Epithelial cell of esophagus (primary cell): ENCODE measurements around the gene GHR.
A peak's percentile ranks its signal among the peaks of the same experiment; 100 is the strongest.

Experiments
- DNase-seq: peaks from one replicate; pipeline ENCODE4 v3.0.0; 2010; ENCODE audit warnings: low read depth
- H3K4me3 ChIP-seq: 2 replicates; pipeline ENCODE4 v1.5.1; 2011; ENCODE audit warnings: mild to moderate bottlenecking, low read length, control low read depth
- TF ChIP-seq, protein P1 (sequence below): IDR thresholded peaks from 2 replicates; pipeline ENCODE4 v1.5.1; 2011; ENCODE audit warnings: low read depth, mild to moderate bottlenecking, low read length, control low read depth, inconsistent platforms; ENCODE audit not compliant: insufficient read depth; ENCODE audit errors: missing control alignments

GHR gene

GRCh38 chr5:42595597-42595996, 172.4 kb downstream of the GHR start:
- no peak overlapping the region for H3K4me3 ChIP-seq
- no peak for DNase-seq
- TF ChIP-seq, protein P1, sequence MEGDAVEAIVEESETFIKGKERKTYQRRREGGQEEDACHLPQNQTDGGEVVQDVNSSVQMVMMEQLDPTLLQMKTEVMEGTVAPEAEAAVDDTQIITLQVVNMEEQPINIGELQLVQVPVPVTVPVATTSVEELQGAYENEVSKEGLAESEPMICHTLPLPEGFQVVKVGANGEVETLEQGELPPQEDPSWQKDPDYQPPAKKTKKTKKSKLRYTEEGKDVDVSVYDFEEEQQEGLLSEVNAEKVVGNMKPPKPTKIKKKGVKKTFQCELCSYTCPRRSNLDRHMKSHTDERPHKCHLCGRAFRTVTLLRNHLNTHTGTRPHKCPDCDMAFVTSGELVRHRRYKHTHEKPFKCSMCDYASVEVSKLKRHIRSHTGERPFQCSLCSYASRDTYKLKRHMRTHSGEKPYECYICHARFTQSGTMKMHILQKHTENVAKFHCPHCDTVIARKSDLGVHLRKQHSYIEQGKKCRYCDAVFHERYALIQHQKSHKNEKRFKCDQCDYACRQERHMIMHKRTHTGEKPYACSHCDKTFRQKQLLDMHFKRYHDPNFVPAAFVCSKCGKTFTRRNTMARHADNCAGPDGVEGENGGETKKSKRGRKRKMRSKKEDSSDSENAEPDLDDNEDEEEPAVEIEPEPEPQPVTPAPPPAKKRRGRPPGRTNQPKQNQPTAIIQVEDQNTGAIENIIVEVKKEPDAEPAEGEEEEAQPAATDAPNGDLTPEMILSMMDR = no peak

- peak; percentile 32 for DNase-seq
- TF ChIP-seq, protein P1 = no peak
These were observed 173.6 kb downstream of the GHR start for GRCh38 chr5:42596817-42597216.

GRCh38 chr5:42597318-42597937, 174.2 kb downstream of the GHR start:
- no peak for DNase-seq
- TF ChIP-seq, protein P1 = no peak
- H3K4me3 ChIP-seq = no peak overlapping the region

More at GRCh38 chr5:42596817-42597216, 173.6 kb downstream of the GHR start:
- no peak overlapping the region for H3K4me3 ChIP-seq

DNA sequence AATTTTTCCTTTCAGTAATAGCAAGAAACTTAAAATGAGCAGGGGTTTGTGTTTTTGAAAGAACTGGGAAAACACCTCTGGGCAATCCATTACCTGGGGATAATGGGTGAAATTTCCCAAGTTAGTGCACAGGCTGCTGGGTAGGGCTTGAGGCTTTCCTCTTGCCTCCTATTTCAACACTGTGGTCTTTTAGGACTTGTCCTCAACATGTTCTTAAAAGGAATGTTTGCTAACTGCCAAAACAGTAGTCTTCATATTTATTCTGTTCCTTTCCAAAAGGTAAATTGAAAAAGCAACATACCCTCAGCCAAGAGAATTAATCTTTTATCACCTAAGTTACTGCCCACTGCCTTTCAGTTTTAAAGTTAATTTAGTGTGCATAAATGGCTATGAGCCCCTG, 175.1 kb downstream of the GHR start:
- peak; percentile 68 for DNase-seq
- H3K4me3 ChIP-seq = no peak overlapping the region
- TF ChIP-seq, protein P1 = no peak

DNA sequence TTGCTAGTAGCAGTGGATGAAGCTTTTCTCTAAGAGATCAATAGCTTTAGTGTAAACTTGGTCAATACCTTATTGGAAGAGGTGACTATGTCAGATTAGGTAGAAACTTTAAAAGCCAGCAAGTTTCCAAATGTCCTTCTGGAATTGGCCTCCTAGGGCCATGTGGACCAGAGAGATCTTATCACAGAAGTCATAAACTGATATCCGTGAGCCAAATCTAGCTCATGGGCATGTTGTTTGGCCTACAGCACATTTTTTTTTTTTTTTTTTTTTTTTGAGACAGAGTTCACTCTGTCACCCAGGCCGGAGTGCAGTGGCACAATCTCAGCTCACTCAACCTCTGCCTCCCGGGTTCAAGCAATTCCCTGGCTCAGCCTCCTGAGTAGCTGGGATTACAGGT, 175.9 kb downstream of the GHR start:
- TF ChIP-seq, protein P1 = no peak
- H3K4me3 ChIP-seq = no peak overlapping the region
- DNase-seq = no peak

- TF ChIP-seq, protein P1 = no peak
- no peak overlapping the region for H3K4me3 ChIP-seq
- DNase-seq = no peak
These were observed 177.2 kb downstream of the GHR start for GRCh38 chr5:42600441-42600840.

- TF ChIP-seq, protein P1 = no peak
- H3K4me3 ChIP-seq = no peak overlapping the region
- peak; percentile 54 for DNase-seq
These were observed 181.0 kb downstream of the GHR start for GRCh38 chr5:42604171-42604711.
